DND-41 (cell line): Measurements from ENCODE around the gene POLN.

Experiments
- ATAC-seq: fragments of 200-7000 bp; cut with Tn5 transposase; 3 replicates; pipeline ENCODE4 v1.9.1; 2021; ENCODE audit warnings: low read depth; ENCODE audit not compliant: insufficient read depth
- DNase-seq: peaks from one replicate; pipeline ENCODE4 v3.0.0-alpha.2; 2020
- H2AFZ ChIP-seq: 2 replicates; pipeline ENCODE4 v1.6.0; 2012; ENCODE audit warnings: low read depth, low read length
- H3K27ac ChIP-seq: 2 replicates; pipeline ENCODE4 v1.5.1; 2012; ENCODE audit warnings: low read length, inconsistent platforms
- H3K27me3 ChIP-seq: fragments of 200-600 bp; sonication (generic); 2 replicates; pipeline ENCODE4 v1.6.0; 2012; ENCODE audit warnings: low read length, mild to moderate bottlenecking, inconsistent platforms; ENCODE audit not compliant: insufficient read depth, poor library complexity
- H3K36me3 ChIP-seq: 2 replicates; pipeline ENCODE4 v1.5.1; 2012; ENCODE audit warnings: low read length, inconsistent platforms; ENCODE audit not compliant: insufficient read depth
- H3K4me1 ChIP-seq: 2 replicates; pipeline ENCODE4 v1.5.1; 2012; ENCODE audit warnings: mild to moderate bottlenecking, low read length; ENCODE audit not compliant: insufficient read depth
- H3K4me2 ChIP-seq: 2 replicates; pipeline ENCODE4 v1.6.0; 2012; ENCODE audit warnings: mild to moderate bottlenecking, moderate library complexity, low read length, inconsistent platforms; ENCODE audit not compliant: insufficient read depth
- H3K4me3 ChIP-seq, 2 experiments: fragments of 200-600 bp in 1 of 2; shearing (Covaris generic) in 1 of 2; 2 replicates each; pipeline ENCODE4 v1.5.1; 2012 to 2016; ENCODE audit warnings: inconsistent platforms in 2 of 2, low read length in 2 of 2, mild to moderate bottlenecking in 2 of 2, low read depth in 1 of 2, moderate library complexity in 1 of 2
- H3K79me2 ChIP-seq: 2 replicates; pipeline ENCODE4 v1.6.0; 2012; ENCODE audit warnings: low read length, inconsistent platforms; ENCODE audit not compliant: insufficient read depth
- H3K9ac ChIP-seq: 2 replicates; pipeline ENCODE4 v1.6.0; 2012; ENCODE audit warnings: low read depth, mild to moderate bottlenecking, inconsistent platforms, low read length, moderate library complexity
- H3K9me3 ChIP-seq: 2 replicates; pipeline ENCODE4 v1.5.1; 2012; ENCODE audit warnings: low read length, moderate library complexity, mild to moderate bottlenecking, inconsistent platforms; ENCODE audit not compliant: insufficient read depth, severe bottlenecking
- H4K20me1 ChIP-seq: 2 replicates; pipeline ENCODE4 v1.6.0; 2012; ENCODE audit warnings: low read length; ENCODE audit not compliant: insufficient read depth
- EZH2 ChIP-seq: IDR thresholded peaks from 3 replicates; pipeline ENCODE4 v1.6.1; 2012; ENCODE audit warnings: borderline replicate concordance, low read depth, mild to moderate bottlenecking, moderate library complexity, low read length, inconsistent platforms; ENCODE audit not compliant: severe bottlenecking
- TF ChIP-seq, protein P1 (sequence below): IDR thresholded peaks from 2 replicates; pipeline ENCODE4 v1.5.1; 2012; ENCODE audit warnings: borderline replicate concordance, low read length, moderate library complexity, mild to moderate bottlenecking; ENCODE audit not compliant: poor library complexity, severe bottlenecking; ENCODE audit errors: extremely low read depth

Gene POLN

DNA sequence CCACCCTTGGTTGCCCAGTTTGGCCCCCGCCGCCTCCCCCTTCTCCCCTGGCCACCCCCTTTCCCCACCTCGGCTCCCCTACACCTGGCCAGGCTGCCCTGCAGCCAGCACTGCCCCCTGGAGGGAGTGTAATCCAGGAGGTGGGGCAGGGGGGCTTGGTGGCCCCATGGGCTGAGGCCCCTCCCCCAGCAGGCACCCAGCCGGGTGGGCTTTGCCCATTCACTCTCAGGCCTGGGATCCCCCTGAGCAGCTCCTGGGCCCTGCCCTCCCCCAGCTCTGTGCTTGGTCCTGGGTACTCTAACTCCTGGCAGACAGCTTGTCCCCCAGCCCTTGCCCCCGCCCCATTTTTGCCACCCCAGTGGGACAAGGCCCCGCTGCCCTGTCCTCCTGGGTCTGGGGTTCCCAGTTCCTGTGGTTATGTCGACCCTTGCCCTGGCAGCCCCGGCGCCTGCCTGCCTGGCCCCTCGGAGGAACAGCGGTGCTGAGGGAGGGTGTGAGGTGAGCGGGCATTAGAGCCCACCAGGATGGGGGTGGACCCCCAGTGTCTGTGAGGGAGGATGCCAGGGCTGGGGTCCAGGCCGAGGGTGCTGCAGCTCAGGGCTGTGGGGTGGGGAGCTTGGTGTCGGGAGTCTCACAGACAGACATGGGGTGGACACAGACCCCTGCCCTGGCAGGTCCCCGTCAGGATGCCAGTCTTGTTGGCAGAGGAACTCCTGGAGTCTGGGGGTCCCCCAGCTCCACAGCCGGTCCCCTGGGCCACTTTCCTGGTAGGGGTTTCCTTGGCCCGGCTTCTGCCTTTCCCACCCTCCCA is 172.6 kb downstream of the POLN start:
- no peak for DNase-seq
- Histone ChIP-seq H3K4me3 (no peak overlapping the region), H3K36me3 (no peaks in the 10 kb centered on the region), H3K27me3 (no peaks in the 10 kb centered on the region), H3K27ac (no peak overlapping the region), H2AFZ (no peak overlapping the region), H3K79me2 (no peaks in the 10 kb centered on the region), H3K9me3 (no peaks in the 10 kb centered on the region), H4K20me1 (no peaks in the 10 kb centered on the region; the same call in 1 of the 2 replicates), H3K4me1 (no peaks in the 10 kb centered on the region), H3K4me2 (no peak overlapping the region), H3K9ac (no peak overlapping the region)
- no peak for ATAC-seq
- TF ChIP-seq, protein P1, sequence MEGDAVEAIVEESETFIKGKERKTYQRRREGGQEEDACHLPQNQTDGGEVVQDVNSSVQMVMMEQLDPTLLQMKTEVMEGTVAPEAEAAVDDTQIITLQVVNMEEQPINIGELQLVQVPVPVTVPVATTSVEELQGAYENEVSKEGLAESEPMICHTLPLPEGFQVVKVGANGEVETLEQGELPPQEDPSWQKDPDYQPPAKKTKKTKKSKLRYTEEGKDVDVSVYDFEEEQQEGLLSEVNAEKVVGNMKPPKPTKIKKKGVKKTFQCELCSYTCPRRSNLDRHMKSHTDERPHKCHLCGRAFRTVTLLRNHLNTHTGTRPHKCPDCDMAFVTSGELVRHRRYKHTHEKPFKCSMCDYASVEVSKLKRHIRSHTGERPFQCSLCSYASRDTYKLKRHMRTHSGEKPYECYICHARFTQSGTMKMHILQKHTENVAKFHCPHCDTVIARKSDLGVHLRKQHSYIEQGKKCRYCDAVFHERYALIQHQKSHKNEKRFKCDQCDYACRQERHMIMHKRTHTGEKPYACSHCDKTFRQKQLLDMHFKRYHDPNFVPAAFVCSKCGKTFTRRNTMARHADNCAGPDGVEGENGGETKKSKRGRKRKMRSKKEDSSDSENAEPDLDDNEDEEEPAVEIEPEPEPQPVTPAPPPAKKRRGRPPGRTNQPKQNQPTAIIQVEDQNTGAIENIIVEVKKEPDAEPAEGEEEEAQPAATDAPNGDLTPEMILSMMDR: no peak
- TF ChIP-seq EZH2: no peak

DNA sequence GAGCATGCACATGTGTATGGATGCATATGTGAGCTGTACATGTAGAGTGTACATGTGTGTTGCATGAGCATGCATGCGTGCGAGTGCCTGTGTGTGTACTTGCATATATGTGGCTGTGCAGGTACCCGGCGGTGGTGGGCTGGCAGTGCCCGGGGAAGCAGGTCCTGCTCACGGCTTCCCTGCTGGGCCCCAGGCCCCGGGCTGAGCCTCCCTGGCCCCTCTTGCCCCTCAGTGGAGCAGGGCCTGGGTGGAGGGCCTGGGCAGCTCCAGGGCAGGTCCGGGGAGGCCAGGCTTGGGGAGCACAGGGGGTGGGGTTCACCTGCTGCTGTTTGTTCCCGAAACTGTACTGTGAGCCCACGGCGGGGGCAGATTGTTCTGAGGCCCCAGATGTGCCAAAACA is 173.4 kb downstream of the POLN start:
- Histone ChIP-seq H3K4me3 (no peak overlapping the region), H3K36me3 (no peaks in the 10 kb centered on the region), H3K27ac (no peak overlapping the region), H3K9me3 (no peaks in the 10 kb centered on the region), H4K20me1 (no peaks in the 10 kb centered on the region; the same call in 1 of the 2 replicates), H3K79me2 (no peaks in the 10 kb centered on the region), H3K9ac (no peak overlapping the region), H3K4me1 (no peaks in the 10 kb centered on the region), H3K27me3 (no peaks in the 10 kb centered on the region), H2AFZ (no peak overlapping the region), H3K4me2 (no peak overlapping the region)
- DNase-seq (no peak), ATAC-seq (no peak)
- TF ChIP-seq, protein P1: no peak
- no peak for TF ChIP-seq EZH2

DNA sequence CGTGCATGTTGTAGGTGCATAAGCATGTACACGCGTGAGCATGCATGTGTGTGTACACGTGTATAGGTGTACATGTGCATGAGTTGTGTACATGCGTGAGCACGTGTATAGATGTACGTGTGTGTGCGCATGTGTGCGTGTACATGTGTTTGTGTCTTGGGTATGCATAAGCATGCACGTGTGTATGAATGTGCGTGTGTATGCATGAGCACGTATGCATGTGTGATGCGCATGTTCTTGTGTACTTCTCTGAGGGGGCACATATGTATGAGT is 173.8 kb downstream of the POLN start:
- H4K20me1 ChIP-seq: no peaks in the 10 kb centered on the region; the same call in 1 of the 2 replicates

More for the DNA sequence above, 173.8 kb downstream of the POLN start:
- Histone ChIP-seq H3K4me1 (no peaks in the 10 kb centered on the region), H2AFZ (no peak overlapping the region), H3K9ac (no peak overlapping the region), H3K36me3 (no peaks in the 10 kb centered on the region), H3K4me2 (no peak overlapping the region), H3K4me3 (no peak overlapping the region), H3K27ac (no peak overlapping the region), H3K27me3 (no peaks in the 10 kb centered on the region), H3K9me3 (no peaks in the 10 kb centered on the region), H3K79me2 (no peaks in the 10 kb centered on the region)
- DNase-seq: no peak
- ATAC-seq: no peak
- TF ChIP-seq, protein P1: no peak
- no peak for TF ChIP-seq EZH2
